OCI-M1 (cell line): ENCODE results near the gene CTDSPL.
A peak's percentile ranks its signal among the peaks of the same experiment; 100 is the strongest.

ENCODE experiments used
- DNase-seq: peaks from one replicate; lab custom pipeline; 2025; lab: John Stamatoyannopoulos, UW

CTDSPL gene

DNA sequence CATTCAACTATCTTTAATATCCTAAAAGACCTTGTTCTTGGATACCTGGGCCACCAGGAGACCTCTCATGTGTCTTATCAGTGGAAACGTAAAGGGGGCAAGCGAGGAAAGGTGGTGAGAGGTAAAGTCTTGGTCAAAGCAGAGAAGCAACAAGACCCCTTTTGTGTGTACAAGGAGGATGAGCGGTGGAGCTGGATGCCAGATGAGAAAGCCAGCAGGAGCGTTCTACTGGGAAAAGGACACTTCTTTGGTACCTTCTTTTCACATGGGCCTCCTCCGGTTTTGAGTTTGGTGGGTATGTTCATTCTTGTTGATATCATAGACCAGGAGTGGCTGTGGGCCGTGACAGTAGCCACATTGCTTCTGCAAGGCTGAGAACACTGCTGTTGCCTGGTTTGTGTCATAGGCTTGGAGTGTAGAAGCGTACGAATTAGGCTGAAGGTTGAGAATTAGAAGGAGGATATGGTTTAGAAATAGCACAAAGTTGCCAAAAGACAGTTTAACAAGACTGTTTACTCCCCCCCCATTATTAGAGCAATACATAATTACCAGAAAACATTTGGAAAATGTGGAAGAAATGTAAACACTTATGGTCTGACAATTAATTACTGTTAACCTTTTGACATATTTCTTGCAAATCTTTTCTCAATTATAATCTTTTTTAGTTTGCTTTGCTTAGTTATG is 82.1 kb downstream of the CTDSPL start:
- no peak for DNase-seq

DNA sequence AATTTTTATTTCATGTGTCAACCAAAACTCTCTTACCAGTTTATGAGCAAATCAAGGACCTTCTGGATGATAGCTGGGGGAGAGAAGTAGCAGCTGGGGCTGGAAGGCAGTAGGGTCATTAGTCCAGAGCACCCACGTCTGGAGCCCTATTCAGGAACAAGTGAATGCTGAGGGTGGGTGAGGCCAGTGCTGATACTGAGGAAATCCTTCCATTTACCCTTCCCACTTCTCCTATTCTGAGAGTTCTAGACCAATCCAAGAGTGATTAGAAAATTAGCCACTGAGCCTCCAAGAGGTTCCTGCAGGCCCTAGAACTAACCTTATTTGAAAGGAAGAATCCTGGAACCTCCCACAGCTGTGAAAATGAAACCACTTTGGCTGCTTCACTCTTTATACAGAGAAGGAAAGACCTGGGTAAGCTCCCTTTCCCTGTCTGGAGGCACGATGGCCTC is 82.7 kb downstream of the CTDSPL start:
- peak; percentile 19 for DNase-seq

DNA sequence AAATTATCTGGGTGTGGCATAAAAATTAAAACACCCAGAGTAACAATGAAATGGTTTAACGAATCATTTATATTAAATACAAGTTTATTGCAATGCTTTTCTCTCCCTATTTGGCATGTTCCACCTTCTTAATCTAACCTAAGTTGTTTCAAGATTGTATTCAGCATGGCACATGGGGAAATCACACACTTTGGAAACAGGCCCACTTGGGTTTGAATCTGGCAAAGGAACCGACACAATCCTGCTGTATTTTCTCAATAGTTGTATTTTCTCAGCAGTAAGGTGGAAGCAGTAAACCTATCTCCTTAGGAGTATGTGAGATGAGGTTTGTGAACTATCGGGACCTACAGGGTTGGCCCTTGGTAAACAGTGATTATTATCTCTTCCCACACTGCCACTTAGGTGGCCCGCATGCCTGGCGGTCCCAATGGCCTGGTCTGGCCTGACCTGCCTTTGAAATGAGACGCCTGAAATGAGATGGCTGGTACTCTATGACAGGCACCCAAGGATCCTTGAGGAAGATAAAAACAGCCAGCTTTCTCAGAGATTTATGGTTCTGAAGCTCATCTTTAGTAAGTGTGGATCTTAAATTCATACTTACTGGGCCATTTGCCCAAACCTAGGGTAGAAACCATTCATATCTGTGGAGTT is 83.6 kb downstream of the CTDSPL start:
- no peak for DNase-seq

DNA sequence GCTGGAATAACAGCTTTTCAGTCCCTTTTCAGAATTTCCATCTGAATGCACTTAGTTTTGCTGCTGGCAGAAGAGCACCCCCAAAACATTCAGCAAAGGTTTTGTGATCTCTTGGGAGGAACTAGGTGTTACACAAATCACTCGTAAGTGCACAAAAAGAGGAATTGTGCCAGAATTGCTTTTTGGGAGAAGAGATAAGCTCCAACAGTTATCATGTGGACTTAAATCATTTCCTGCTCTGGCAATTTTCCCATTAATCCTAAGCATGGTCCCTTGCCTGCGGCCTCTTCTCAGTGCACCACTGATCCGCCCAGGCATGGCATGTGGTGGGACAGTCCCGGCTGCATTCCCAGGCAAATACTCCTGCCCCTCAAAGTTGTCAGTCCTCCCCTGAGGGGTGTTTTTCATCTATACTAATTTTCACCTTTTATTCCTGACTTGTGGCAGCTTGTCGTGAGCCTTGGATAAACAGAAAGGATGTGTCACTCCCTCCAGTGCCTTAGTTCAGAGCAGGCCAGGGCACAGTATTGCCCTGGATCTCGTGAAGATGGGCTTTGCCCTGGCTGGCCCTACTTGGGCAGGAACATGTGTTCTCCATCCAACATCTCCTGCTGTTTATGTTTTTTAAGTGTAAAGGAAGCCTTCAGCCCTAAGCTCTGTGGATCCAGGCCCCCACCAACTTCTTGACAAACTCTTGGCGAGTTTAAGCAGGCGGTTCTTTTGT is 84.3 kb downstream of the CTDSPL start:
- DNase-seq = peak; percentile 8

DNA sequence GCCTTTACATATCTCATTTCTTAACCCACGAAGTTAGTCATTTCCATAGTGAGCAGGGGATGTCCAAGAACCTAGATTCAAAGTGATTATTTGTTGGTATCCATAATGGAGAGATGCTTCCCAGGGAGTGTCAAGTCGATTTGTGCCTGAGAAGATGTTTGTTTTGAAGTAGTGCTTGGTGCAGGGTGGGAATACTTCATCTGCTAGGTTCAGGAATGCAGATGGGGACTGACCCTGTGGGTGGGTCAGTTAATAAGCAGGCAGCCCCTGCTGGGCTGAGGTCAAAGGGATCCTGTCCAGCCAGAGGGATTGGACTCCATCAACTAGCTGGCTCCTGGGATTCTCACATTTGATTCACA is 84.8 kb downstream of the CTDSPL start:
- no peak for DNase-seq

DNA sequence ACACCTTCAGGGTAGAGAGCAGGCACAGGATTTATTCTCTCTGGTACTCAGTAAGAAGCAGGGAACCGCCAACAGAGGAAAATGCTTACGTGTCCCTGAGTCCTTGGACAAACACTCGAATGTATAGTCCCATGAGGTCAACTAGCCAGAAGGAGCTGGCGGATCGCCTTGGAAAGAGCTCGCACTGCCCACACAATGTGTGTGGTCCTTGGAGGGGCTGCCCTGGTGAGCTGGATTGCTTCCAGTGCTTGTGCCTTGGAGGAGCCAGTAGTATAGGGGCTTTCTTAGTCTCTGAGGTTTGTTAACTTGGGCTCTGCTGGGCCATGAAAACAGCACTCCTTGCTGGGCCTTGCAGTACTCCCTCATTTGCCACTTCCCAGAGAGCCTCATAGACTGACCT is 88.2 kb downstream of the CTDSPL start:
- DNase-seq = no peak

DNA sequence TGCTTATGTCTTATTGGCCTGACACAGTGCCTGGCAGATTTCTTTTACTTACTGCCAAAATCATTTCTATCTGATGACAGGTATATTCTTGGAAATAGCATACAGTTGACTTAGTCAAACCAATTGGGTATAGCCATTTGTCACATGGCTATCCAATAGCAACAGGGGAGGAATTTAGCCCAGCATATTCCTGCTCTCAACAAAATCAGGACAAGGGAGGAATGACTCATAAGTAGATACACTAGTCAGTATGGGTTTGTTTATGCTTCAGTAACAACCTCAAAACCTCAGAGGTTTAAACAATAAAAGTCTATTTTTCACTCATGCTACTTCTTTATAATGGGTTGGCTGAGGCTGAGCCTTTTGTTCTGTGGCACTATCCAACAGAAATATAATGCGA is 90.9 kb downstream of the CTDSPL start:
- DNase-seq = no peak

DNA sequence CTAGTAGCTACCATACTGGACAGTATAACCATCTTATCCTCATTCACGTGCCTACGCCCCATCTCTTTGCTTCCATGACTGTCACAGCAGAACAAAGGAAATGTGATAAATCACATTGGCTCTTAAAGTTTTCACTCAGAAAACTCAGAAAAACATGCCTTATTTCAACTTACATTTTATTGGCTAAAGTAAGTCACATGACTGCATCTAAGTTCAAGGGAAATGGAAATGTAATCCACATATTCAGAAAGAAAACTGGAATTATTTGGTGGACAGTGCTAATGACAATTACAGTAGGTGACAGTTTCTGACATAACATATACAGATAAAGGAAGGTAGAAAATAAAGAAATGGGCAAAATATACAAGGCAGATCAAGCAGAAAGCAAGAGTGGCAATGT is 91.5 kb downstream of the CTDSPL start:
- no peak for DNase-seq

DNA sequence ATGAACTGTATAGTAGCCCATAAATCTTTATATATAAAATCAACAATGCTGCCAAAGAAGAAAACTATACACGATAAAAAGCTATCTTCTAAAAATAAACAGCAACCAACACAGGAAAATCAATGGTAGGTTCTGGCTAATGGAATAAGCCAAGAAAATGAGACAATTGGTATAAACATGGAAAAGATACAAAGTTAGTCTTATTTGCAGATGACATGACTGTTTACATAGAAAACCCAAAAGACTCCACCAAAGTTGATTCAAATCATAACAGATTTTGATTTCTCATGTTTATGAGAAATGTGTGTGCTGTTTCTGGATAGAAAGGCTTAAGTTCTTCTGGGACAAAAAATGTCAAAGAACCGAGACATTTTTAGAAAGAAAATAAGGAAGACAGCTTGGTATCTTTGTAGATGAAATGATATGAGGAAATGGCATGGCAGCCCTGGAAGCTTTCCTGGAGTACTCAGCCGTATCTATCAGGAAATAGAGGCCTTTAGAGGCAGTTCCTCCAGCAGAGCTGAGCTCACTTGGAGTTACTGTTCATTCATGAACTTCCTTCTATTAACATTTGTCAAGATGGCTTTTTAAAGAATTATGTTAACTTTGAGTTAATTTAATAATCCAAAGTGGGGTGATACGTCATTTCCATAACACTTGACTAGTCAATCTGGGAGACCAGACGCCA is 92.2 kb downstream of the CTDSPL start:
- no peak for DNase-seq

DNA sequence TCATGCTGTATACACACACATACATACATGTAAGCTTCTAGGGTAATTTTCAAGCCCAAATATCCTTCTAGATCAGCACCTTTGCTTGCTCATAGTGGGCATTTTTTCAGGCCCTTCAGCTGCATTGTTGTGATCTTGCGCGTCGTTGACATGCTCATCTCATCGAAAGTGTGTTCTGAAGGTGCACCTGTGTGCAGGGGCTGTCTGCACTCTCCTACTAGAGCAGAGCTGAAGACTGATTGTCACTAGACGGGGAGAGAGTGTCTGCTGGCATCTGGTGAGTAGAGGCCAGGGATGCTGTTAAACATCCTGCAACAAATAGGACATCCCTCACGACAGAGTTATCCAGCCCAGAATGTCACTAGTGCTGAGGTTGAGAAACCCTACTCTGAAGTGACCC is 93.2 kb downstream of the CTDSPL start:
- no peak for DNase-seq

DNA sequence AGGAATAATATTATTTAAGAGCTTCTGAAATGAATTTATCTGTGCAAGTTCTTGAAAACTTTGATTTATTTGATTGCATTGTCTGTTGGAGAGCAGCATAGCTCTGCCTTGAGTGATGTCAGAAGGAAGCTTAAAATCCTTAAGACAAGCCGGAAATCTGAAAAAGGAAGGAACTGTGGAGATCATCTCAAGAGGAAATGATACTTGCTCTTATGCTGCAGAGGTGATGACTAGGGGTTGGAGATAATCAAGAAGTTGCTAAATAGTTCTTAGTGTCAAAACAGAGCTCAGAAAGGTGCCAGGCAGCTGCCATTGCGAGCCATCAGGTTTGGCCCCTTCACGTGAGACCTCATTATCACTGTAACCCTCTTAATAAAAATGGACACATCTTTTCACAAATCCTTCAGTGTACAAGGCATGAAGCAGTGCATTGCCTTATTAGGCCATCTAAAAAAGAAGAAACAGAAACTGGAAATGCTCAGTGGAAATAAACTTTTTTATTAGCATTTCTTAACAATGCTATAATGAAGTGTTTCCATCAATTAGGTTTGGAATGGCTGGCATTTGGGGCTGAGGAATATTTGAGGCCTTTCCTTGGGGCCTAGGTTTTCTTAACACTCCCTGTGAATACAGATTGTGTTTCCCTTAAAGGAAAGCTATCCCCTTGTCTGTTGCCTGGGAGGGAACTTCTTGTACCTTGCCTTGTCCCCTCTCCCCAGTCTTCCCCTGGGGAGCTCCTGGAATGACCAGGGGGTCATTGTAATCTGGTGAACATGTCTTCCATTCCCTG is 94.4 kb downstream of the CTDSPL start:
- DNase-seq = no peak

DNA sequence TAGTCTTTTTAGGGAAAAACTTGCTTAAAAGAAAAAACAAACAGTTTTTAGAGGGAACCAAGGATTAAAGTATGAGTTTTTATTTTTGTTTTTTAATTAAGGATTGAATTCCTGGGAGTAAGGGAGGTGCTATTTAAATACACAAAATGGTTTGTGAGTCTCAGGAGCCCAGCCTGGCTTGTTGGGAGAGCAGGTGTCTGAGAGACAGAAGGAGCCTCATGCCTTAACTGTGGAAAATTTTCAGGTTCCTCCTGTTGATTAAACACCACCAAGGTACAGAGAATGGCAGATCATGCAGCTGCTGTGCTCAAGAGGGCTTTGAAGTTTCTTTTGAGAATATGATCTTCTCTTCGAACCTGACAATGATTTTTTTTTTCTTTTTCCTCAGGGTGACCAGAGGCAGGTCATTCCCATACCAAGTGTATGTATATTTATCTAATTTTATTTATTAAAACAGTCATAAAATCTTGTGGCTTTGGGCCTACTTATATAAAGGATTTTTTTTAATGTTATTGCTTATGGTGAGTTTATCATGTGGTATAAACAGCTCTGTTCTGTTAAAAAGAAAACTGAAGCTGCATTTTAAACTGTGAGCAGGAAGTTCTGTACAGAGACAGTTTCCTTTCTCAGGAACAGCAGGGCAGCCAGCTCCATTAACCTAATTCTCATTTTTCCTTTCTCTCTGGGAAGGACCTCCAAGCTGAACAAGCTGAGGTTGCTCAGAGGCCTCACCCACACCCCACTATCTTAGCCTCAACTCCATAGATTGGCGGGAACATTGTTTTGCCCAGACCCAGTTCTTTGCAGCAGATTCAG is 95.3 kb downstream of the CTDSPL start:
- DNase-seq = no peak

DNA sequence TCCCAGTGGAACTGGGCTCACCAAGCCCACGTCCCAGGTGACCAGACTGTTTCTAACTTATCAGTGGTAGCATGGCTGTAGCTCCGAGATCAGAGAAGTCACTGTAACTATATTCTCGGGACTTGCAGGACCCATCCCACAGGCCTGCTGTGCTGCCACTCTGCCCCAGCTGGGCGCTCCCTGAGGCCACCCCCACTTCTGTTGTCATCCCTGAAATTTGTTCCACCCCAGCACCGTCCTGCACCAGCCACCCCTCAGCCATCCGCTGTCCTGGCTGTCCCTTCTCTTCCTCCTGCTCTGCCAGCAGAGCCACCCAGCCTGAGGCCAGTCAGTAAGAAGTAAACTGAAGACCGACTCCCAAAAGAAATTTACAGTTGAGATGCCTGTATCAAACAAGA is 95.9 kb downstream of the CTDSPL start:
- no peak for DNase-seq

DNA sequence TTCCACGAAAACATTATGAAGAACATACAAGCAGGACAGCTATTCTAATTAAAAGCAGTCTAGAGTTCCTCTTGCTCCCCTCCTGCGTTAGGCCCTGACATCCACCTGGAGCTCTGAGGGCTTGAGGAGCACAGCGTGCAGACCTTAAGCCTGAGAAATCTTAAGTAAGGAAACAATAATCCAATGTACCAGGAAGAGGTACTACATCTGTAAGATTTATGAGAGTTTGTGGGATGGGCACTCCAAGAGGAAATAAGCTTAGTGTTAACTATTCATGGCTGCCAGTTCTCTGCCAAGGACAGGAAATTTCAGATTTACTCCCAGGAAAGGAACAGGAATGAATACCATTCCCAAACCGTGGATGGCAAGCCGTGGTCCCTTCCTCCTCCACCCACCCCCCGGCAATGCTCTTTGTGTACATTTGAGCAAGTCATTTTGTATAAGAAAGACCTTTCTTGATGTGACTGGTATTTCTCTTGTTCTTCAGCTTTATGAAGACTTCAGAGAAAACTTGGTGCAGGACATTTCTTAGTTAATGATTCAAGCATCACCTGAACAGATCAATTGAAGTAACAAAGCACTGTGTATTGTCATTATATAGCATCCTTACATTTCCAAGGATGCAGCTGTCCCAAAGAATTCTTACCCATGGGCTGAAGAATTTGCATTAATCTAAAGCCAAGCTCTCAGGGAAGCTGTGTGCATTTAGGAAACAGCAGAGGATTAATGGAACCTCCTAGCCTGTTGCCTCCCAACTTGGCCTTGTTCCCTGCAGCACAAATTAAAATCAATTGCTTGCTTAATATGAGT is 100.1 kb downstream of the CTDSPL start:
- no peak for DNase-seq

DNA sequence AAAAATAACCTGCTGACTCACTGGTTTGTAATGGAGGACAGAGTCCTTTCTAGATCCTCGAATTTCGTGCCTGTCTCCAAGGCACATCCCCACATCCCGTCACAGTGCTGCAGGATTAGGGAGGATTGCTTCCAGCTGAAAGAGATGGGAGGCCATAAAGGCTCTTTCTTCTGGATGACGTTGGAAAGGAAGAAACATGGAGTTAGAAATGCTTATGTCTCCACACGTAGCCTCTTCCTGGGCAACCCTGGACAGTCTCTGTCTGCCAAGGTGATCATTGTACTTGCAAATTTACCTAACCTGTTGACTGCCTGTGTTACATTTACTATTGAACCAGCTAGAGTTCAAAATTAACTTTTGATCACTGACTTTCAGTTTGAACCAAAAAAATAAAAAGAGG is 101.3 kb downstream of the CTDSPL start:
- DNase-seq = no peak

DNA sequence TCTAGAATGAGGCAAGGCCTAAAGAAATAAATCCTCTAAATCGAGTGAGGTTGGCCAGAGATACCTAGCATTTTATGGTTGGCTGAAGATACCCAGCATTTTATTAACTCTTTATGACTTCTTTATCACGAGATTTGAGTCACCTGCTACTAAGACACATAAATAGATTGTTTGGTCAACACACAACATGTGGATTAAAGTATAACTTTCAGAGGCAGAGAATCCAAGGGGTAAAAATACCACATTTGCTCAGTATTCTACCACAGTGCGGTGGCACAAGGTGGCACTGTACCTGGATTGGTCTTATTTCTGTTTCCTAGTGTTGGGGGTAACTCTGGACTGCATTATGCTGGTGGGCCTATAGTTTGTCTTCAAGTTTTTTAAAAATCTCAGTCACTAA is 102.0 kb downstream of the CTDSPL start:
- no peak for DNase-seq

DNA sequence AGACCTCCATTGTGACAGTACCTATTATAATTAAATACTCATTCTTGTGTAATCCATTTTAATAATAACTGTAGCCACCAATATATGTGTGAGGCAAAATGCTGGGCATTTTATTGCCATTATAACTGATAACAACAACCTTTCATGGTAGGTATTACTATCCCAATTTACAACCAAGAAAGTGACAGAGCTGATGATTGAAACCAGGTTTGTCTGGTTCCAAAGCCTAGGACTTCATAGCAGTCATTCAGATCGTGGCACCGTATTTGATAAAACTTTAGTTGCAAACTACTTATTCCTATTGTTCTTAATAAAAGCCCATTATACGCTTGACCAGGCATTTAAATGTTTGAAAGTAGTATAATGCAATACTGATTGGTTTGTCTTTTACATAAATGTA is 102.5 kb downstream of the CTDSPL start:
- no peak for DNase-seq

DNA sequence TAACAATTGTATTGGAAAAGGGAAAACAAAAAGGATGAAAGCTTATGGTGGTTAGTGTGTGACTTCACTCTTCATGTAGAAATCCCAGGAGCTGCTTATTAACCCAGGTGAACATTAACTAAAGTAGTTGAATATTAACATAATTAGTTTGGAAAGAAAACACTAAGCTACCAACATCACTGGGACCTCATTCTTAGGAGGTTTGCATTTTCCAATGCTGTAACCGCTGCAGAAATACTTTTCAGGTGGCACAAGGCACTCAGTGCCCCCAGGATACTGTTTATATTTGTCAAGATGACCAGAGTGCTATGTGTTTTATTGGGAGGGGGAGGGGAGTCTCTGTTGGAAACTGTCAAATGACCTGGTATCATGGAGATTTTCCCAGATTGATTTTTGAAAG is 103.0 kb downstream of the CTDSPL start:
- no peak for DNase-seq

DNA sequence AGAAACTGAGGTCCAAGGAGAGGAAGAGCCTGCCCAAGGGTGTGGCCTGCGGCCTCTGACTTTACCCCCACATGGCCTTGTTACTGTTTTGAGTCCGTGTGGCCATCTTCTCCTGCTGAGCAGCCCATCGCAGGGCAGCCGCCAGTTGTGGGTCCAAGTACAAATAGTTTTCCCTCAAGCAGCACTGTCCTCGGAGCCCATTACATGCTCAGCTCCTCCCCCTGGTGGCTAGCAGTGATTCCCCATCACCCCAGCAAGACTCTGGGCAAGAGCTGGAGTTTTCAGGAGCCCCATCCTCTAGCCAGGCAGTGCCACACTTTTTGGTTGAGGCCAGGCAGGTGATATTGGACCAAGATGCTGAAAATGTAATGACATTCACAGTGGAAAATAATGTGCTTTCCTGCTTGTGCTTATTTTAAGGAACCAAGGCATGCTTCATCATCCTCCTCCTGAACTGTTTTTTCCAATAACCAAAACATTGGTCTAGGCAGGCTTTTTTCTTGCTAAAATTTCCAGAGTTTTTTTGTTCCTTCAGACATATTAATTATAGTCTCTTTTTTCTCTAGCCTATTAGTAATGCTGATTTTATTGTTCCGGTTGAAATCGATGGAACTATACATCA is 105.7 kb downstream of the CTDSPL start:
- DNase-seq = peak; percentile 55

DNA sequence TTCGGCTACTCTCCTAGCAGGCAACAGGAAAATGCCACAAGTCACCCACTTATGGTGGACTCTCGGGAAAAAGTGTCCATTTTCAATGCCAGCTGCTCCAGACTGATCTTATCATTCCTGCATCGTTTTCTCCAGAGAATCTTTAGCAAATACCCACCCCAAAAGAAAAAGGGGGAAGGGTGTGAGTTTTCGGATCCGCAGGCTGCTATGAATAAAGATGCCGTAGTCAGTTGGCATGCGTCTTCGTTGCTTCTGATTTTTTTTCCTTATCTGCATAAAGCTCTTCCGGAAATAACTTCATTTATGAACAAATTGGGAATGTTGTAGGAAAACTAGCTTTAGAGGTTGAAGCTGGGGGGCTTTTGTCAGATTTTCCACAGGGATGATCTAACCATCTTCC is 106.5 kb downstream of the CTDSPL start:
- DNase-seq = no peak
